ENCODE results near the gene FAM78A. TPM values are rescaled to one million over a fixed set of nuclear protein-coding genes. Genes with fewer than 3 reads are reported as not detected.
"Not testable (repeated sequence)": the region's sequence is repeated elsewhere in the genome, so short reads cannot be mapped to it uniquely, and the experiment has no call there.

Gene FAM78A
- total RNA-seq, 1 donor from 2014 or later = 0.73 TPM

- no peak overlapping the region for H3K4me3 Mint-ChIP-seq (ENCODE audit: unreplicated experiment)
- no peak overlapping the region for H2AFZ ChIP-seq (ENCODE audit: low read depth, low read length)
- no peaks in the 10 kb centered on the region for H3K9me3 ChIP-seq (ENCODE audit: insufficient read depth, low read depth, low read length)
- TF ChIP-seq EZH2 (IDR thresholded peaks at IDR 0.05; ENCODE audit: insufficient read depth, low read length) (no peak), CTCF (IDR thresholded peaks at IDR 0.05; ENCODE audit: insufficient read depth, low read depth, low read length) (no peak)
- peaks cover 5% of the 10 kb centered on the region for H3K36me3 Mint-ChIP-seq (ENCODE audit: low read depth, unreplicated experiment)
- no peaks in the 10 kb centered on the region for H3K79me2 ChIP-seq (ENCODE audit: insufficient read depth, low read length)
- H3K4me1 Mint-ChIP-seq (ENCODE audit: low read depth, unreplicated experiment) = no peaks in the 10 kb centered on the region
- H3K4me3 ChIP-seq (ENCODE audit: insufficient read depth, low read depth, low read length) = no peak overlapping the region
- no peaks in the 10 kb centered on the region for H3K27me3 ChIP-seq (ENCODE audit: insufficient read depth, low read length)
- H4K20me1 ChIP-seq (ENCODE audit: insufficient read depth, low read length) = no peaks in the 10 kb centered on the region
- DNase-seq (ENCODE audit: low read depth) = no peak
- no peak overlapping the region for H3K27ac Mint-ChIP-seq (ENCODE audit: unreplicated experiment)
- no peaks in the 10 kb centered on the region for H3K36me3 ChIP-seq (ENCODE audit: insufficient read depth, low read length)
- FAIRE-seq = no peak
- H3K9ac ChIP-seq (ENCODE audit: low read length) = no peak overlapping the region
- no peaks in the 10 kb centered on the region for H3K4me1 ChIP-seq (ENCODE audit: insufficient read depth, low read length)
- no peak overlapping the region for H3K27ac ChIP-seq (ENCODE audit: low read depth, low read length)
- H3K4me2 ChIP-seq (ENCODE audit: low read length) = no peak overlapping the region
- H3K27me3 Mint-ChIP-seq (ENCODE audit: low read depth, unreplicated experiment) = peaks cover 20% of the 10 kb centered on the region
- H3K9me3 Mint-ChIP-seq (ENCODE audit: unreplicated experiment) = peaks cover 2% of the 10 kb centered on the region
These were observed 12.1 kb downstream of the FAM78A start for GRCh38 chr9:131264231-131264630.

- H3K9me3 Mint-ChIP-seq (ENCODE audit: unreplicated experiment) = peaks cover 2% of the 10 kb centered on the region
- Histone ChIP-seq H3K9me3 (ENCODE audit: insufficient read depth, low read depth, low read length) (no peaks in the 10 kb centered on the region), H4K20me1 (ENCODE audit: insufficient read depth, low read length) (no peaks in the 10 kb centered on the region), H3K79me2 (ENCODE audit: insufficient read depth, low read length) (no peaks in the 10 kb centered on the region), H3K27ac (ENCODE audit: low read depth, low read length) (no peak overlapping the region), H3K27me3 (ENCODE audit: insufficient read depth, low read length) (no peaks in the 10 kb centered on the region), H3K36me3 (ENCODE audit: insufficient read depth, low read length) (no peaks in the 10 kb centered on the region), H3K4me2 (ENCODE audit: low read length) (no peak overlapping the region), H2AFZ (ENCODE audit: low read depth, low read length) (no peak overlapping the region), H3K4me1 (ENCODE audit: insufficient read depth, low read length) (no peaks in the 10 kb centered on the region), H3K4me3 (ENCODE audit: insufficient read depth, low read depth, low read length) (no peak overlapping the region), H3K9ac (ENCODE audit: low read length) (no peak overlapping the region)
- H3K27ac Mint-ChIP-seq (ENCODE audit: unreplicated experiment) = no peak overlapping the region
- H3K36me3 Mint-ChIP-seq (ENCODE audit: low read depth, unreplicated experiment) = peaks cover 5% of the 10 kb centered on the region
- TF ChIP-seq CTCF (IDR thresholded peaks at IDR 0.05; ENCODE audit: insufficient read depth, low read depth, low read length) (no peak), EZH2 (IDR thresholded peaks at IDR 0.05; ENCODE audit: insufficient read depth, low read length) (no peak)
- no peaks in the 10 kb centered on the region for H3K4me1 Mint-ChIP-seq (ENCODE audit: low read depth, unreplicated experiment)
- FAIRE-seq (no peak), DNase-seq (ENCODE audit: low read depth) (no peak)
- no peak overlapping the region for H3K4me3 Mint-ChIP-seq (ENCODE audit: unreplicated experiment)
- H3K27me3 Mint-ChIP-seq (ENCODE audit: low read depth, unreplicated experiment) = peaks cover 23% of the 10 kb centered on the region
These were observed 12.6 kb downstream of the FAM78A start for GRCh38 chr9:131263701-131264100.

- not testable (repeated sequence) for H3K27ac Mint-ChIP-seq (ENCODE audit: unreplicated experiment); H3K36me3 ChIP-seq (ENCODE audit: insufficient read depth, low read length); H3K27me3 ChIP-seq (ENCODE audit: insufficient read depth, low read length); H3K4me1 Mint-ChIP-seq (ENCODE audit: low read depth, unreplicated experiment); H3K4me3 Mint-ChIP-seq (ENCODE audit: unreplicated experiment); H3K4me3 ChIP-seq (ENCODE audit: insufficient read depth, low read depth, low read length); H3K36me3 Mint-ChIP-seq (ENCODE audit: low read depth, unreplicated experiment); H3K9me3 Mint-ChIP-seq (ENCODE audit: unreplicated experiment); H2AFZ ChIP-seq (ENCODE audit: low read depth, low read length); DNase-seq (ENCODE audit: low read depth); H3K4me1 ChIP-seq (ENCODE audit: insufficient read depth, low read length); H3K4me2 ChIP-seq (ENCODE audit: low read length); FAIRE-seq; H3K27ac ChIP-seq (ENCODE audit: low read depth, low read length); H3K79me2 ChIP-seq (ENCODE audit: insufficient read depth, low read length); H3K9me3 ChIP-seq (ENCODE audit: insufficient read depth, low read depth, low read length); H3K9ac ChIP-seq (ENCODE audit: low read length); H4K20me1 ChIP-seq (ENCODE audit: insufficient read depth, low read length)
- H3K27me3 Mint-ChIP-seq (ENCODE audit: low read depth, unreplicated experiment) = peaks cover 23% of the 10 kb centered on the region
These were observed 13.3 kb downstream of the FAM78A start for GRCh38 chr9:131263033-131263343.

Measured in astrocyte (in vitro differentiated cells and primary cell).